ENCODE measurements around the gene TSPAN16.
"Not testable (repeated sequence)": the region's sequence is repeated elsewhere in the genome, so short reads cannot be mapped to it uniquely, and the experiment has no call there.

Gene TSPAN16

DNA sequence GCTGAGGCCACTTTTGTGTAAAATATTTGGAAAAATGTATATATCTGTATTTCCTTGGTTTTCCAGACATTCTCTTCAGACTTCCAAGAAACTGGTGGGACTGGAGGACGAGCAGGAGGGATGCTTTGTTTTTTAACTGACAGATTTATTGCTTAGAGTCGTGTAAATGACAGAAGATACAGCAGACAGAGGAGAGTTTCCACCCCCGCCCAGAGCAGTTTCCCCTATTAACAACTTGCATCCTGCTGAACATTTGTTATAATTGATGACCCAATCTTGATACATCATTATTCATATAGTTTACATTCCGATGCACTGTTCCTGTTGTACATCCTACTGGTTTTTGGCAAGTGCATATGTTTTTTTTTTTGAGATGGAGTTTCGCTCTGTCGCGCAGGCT lies 26.6 kb upstream of the TSPAN16 start:
- FAIRE-seq, result no peak

DNA sequence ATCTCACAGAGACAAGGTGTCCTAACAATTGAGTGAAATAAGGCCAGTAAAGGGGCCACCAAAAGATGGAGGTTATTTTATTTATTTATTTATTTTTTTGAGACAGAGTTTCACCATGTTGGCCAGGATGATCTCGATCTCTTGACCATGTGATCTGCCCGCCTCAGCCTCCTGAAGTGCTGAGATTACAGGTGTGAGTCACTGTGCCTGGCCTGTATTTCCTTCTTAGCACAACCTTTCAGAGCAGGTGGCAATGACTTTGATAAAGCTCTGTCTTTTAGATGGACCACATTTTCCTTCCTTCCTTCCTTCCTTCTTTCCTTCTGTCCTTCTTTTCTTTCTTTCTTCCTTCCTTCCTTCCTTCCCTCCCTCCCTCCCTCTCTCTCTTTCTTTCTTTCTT lies 22.7 kb upstream of the TSPAN16 start:
- FAIRE-seq, result no peak

DNA sequence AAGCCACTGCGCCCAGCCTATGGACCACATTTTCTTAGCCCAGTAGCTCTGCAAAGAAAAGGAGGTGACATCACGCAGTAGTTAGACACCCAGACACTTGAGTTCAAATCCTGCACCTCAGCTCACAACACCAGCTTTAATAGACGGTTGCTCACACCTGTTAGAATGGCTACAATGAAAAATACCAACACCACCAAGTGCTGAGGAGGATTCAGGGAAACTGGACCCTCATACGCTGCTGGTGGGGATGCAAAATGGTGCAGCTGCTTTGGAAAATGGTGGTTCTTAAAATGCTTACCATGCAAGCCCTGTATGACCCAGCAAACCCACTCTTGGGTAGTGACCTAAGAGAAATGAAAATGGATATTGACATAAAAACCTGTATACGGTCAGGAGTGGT lies 22.0 kb upstream of the TSPAN16 start:
- no peak for FAIRE-seq

DNA sequence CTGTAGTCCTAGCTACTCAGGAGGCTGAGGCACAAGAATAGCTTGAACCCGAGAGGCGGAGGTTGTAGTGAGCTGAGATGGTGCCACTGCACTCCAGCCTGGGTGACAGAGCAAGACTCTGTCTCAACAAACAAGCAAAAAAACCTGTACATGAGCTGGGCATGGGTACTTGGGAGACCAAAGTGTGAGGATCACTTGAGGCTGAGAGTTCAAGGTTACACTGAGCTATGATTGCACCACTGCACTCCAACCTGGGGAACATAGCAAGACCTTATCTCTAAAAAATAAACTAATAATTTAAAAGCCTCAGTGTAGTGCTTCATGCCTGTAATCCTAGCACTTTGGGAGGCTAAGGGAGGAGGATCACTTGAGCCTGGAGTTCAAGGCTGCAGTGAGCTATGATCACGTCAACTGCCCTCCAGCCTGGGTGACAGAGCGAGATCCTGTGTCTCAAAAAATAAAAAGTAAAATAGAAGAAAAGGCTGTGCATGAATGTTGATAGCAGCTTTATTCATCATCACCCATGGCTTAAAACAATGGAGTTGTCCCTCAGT lies 21.4 kb upstream of the TSPAN16 start:
- no peak for FAIRE-seq

DNA sequence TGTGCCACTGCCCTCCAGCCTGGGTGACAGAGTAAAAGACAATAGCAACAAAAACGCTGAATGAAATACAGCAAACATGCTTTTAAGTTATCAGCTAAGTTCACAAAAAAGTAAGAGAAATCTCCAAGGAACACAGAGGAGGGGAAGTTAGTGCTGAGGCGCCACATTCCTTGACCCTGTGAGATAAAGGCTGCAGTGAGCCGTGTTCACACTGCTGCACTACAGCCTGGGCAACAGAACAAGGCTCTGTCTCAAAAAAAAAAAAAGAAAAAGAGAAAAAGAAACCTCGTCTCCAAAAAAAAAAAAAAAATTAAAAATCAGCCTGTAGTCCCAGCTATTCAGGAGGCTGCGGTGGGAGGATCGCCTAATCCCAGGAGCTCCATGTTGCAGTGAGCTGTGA lies 17.3 kb upstream of the TSPAN16 start:
- no peak for FAIRE-seq

DNA sequence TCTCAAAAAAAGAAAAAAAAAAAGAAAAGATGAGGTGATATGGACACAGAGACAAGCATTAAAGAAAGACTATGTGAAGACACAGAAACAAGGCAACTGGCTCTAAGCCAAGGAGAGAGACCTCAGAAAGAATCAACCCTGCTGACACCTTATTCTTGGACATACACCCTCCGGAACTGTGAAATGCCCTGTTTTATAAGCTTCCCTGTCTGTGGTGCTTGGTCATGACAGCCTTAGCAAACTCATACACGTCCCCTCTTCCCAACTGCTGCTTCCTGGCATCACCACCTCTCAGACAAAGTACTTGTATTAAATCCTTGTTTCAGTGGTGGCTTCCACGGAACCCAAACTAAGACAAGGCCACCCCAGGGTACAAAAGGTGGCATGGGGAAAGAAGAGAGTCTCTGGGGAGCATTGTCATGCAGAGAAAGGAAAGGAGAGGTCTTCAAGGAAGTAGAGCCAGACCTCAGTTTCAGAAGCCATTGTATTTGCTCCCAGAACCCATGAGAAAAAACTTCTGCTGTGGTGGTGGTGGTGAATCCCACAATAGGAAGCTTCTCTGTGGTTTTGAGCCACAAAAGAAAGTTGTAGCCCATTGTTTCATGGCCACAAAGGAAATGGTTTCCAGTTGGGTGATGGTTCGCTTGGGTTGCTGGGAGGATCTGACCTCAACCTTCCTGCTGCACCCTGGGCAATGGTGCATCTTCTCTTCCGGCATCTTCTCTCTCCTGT lies 16.3 kb upstream of the TSPAN16 start:
- no peak for FAIRE-seq

DNA sequence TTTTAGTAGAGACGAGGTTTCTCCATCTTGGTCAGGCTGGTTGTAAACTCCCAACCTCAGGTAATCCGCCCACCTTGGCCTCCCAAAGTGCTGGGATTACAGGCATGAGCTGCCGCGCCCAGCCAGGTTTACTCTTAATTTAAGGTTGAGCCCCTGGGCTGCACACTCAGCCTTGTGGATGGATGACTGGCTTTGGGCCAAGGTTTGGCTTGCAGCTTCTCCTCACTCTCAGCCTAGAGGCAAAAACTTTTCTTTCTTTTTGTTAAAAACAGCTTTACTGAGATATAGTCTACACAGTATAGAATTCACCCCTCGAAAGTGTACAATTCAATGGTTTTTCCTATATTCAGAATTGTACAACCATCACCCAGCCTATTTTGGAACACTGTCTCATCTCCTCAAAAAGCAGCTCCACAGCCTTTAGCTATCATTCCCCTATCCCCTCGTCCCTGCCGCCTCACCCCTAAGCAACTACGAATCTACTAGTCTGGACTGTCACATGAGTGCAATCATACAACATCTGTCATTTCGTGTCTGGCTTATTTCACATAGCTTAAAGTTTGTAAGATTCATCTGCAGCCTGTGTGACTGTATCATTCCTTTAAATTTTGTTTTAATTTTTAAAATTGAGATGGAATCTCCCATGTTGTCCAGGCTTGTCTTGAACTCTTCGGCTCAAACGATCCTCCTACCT lies 14.5 kb upstream of the TSPAN16 start:
- FAIRE-seq, result no peak

DNA sequence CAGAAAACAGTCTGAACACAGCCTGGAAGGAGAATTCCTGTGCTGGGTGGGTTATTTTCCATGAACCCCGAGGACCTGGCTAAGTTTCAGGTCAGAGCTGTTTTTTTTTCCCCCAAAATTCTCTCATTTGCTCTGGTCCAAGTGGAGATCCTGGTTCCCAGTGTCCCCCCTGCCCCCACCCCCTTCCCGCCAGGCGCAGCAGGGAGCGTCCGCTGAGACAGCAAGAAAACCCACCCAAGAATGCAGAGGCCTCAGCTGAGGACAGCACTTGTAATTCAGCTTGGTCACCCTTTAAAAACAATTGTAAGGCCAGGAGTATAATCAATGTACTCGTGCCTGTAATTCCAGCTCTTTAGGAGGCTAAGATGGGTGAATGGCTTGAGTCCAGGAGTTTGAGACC lies 11.4 kb upstream of the TSPAN16 start:
- FAIRE-seq, result no peak

DNA sequence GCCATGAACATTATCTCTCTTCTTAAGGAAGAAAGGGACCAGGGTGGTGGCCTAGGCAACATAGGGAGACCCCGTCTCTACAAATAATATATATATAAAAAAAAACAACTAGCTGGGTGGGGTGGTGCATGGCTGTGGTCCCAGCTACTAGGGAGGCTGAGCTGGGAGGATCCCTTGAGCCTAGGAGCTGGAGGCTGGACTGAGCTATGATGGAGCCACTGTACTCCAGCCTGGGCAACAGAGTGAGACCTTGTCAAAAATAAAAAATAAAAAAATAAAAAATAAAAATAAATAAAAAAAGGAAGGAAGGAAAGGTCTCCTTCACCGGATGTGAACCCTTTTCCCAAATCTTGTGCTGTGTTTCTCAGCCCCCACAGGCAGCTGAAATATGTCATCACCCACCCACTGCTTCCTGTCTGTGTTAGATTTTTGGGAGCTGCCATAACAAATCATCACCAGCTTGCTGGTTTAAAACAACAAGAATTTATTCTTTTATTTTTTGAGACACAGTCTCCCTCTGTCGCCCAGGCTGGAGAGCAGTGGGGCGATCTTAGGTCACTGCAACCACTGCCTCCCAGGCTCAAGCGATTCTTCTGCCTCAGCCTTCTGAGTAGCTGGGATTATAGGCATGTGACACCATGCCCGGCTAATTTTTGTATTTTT lies 9.5 kb upstream of the TSPAN16 start:
- FAIRE-seq, result no peak

DNA sequence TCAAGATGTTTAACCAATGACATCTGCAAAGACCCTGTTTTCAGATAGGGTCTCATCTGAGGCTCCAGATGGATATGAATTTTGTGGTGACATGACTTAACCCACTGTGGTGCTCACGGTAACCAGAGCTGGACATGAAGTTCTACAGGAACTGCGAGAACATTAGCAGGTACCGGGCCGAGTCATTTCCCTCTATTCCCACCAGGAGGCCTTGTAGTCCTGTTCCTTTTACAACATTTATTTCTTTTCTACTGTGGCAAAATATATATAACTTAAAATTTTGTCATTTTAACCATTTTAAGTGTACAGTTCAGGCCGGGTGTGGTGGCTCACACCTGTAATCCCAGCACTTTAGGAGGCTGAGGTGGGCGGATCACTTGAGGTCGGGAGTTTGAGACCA lies 7.6 kb upstream of the TSPAN16 start:
- FAIRE-seq, result no peak

DNA sequence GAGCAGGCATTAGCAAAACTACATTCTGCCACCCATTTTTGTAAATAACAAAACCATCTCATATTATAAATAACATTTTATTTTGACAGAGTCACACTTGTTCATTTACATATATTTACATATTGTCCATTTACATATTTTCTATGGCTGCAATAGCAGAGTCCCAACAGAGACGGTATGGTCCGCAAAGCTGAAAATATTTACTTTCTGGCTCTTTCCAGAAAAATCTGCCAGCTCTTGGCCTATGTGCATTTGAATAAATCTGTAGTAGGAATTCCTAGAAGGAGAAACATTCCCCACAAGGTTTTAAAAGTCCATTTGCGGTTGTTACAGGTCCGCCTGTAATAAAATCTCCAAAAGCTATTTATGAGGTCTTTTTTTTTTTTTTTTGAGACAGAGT lies 5.7 kb upstream of the TSPAN16 start:
- no peak for FAIRE-seq

DNA sequence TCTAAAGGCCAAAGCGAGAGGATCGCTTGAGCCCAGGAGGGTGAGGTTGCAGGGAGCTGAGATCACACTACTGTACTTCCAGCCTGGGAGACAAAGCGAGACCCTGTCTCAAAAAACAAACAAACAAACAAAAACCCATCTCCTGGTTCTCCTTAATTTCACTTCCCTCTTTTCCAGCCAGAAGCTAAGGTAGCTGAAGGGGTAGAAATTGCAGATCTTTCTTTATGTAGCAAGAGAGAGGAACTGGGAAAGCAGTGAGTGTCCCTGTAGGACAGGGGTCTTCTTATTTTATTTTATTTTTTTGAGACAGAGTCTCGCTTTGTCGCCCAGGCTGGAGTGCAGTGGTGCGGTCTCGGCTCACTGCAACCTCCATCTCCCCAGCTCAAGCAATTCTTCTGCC lies 4.5 kb upstream of the TSPAN16 start:
- no peak for FAIRE-seq

DNA sequence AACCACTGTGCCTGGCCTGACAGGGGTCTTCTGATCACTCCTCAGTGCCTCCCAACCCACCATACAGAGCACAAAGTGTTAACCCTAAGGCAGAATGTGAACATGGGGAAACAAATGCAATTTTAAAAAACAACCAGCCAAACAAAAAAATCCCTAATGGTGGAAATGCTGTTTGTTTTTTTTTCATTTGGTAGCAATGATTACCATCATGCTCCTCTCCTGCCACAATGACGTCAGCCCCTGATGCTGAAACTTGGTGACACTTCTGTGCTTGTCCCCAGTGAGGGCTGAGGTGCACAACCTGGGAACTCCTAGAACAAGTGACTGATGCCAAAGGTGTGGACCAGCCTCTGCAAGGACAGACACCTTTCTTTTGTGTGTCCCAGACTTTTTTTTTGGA lies 4.0 kb upstream of the TSPAN16 start:
- no peak for FAIRE-seq

DNA sequence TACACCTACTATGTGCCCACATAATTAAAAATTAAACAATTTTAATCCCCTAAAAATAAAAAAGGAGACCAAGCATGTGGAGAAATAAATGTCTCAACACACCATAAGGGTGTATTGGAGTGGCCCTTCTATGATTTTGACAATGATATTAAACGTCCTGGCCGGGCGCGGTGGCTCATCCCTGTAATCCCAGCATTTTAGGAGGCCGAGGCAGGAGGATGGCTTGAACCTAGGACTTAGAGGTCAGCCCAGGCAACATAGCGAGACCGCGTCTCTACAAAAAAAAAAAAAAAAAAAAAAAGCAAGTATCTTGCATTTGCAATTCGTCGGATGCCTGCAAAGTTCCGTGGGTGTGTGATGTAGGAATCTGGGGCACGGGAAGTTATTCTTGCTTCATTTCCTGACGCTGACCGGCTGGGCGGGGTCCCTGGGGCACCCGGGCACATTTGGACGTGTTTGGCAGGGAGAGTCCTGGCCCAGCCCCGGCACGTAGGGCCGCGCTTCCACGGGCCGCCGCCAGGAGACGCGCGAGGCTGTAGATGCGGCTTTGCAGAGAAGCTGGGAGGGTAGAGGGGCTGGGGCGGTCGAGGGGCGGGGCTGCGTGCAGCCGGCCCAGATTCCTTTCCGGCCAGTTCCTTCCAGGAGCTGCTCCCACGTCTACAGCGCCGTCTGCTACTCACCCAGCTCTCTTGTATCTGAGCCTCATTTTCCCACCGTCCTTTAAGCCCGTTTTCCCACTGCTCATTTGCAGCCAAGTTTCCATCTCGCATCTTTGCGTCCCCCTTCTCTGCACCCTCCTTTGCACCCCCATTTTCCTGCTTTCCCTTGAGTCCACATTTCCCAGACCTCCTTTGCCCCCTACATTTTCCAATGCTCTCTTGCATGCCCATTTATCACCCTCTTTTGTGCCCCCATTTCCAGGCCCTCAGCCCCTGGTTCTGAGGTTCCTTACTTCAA lies 2.2 kb upstream of the TSPAN16 start:
- no peak for FAIRE-seq

DNA sequence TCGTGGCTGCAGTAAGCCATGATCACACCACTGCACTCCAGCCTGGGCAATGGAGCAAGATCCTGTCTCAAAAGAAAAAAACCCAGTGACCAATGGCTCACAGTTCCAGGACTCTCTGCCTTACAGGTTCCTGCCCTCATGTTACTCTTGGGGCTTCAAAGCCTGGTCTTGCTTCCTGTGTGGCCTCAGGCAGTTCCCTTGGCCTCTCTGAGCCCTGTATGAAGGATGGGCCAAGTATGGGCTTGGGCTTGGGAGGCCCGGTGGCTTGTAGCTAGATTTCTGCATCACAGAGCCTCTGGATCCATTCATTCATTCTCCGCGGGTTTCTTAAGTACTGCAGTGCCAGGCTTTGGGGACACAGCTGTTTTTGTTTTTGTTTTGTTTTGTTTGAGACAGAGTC lies 780 bp upstream of the TSPAN16 start:
- no peak for FAIRE-seq

DNA sequence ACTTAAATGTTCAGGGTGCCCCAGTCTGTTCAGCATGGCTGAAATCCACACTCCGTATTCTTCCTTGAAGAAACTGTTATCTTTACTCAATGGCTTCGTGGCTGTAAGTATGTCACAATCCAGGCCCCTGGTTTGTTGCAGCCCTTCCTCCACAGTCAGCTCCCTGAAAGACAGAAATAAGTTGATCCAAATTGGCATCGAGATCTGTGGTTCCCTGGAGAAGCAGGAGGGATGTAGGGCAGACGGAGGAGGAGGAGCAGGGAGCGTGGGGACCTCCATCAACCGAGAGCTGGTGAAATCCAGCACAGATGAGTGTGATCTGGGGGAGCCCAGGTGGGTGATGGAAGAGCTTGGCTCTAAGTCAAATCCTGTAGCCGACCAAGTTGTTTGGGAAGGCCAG lies 304 bp downstream of the TSPAN16 start:
- FAIRE-seq, result no peak

DNA sequence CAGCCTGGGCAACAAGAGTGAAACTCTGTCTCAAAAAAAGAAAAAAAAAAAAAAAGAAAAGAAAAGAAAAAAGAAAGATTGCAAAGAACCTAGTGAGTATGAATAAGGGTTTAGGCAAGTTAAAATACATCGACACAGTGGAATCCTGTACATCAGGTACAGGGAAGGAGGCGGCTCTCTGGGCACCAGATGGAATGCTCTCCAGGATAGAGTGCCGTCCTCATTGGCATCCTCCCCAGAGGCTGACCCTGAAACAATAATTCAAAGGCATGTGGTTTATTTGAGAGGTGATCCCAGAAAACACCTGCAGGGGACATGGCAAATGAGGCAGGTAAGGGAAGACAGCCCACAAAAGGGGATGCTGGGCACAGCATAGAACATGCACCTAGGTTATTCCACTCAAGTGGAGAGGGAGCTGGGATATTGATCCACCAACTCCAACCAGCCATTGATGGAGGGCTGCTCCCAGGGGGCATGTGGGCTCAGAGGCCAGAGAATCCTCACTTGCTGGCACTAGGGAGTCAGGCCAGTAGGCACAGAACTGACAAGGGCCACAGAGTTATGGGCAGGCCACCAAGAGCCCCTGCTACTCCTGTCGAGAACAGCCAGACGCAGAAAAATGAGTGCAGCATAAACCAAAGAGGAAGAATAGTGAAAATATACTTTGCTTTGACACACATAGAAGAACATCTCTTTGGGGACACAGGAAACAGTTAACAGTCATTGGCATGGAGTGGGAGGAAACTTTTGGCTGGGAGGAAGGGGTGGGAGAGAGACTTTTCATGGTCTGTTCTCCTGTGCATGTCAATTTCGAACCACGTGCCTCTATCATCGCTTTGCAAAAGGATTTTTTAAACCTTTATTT lies 4.2 kb downstream of the TSPAN16 start:
- FAIRE-seq, result no peak

DNA sequence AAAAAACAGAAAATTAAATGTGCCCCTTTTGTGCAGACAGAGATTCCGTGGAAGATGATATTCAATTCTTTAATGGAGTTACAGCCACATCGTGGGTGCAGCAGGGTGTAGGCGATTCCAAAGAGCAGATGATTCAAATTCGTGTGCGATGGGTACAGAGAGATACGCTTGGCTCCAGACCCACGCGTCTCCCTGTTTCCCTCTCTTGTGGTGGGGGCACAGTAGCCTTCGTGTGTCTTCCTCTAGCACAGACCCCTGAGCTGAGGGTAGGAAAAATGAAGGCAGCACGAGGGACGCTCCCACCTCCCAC lies 4.8 kb downstream of the TSPAN16 start:
- FAIRE-seq, result no peak

DNA sequence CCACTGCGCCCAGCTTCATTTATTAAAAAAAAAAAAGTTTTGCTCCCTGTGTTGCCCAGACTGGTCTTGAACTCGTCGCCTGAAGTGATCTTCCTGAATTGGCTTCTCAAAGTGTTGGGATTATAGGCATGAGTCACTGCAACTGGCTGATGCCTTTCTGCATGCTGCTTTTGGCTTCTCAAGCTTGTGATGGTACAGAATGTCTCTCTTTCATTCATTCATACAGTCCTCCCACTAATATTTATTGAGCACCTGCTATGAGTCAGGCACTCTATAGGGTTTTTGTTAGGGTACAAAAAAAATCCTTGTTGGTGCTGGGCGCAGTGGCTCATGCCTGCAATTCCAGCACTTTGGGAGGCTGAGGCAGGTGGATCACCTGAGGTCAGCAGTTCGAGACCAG lies 9.0 kb downstream of the TSPAN16 start:
- FAIRE-seq, result no peak

DNA sequence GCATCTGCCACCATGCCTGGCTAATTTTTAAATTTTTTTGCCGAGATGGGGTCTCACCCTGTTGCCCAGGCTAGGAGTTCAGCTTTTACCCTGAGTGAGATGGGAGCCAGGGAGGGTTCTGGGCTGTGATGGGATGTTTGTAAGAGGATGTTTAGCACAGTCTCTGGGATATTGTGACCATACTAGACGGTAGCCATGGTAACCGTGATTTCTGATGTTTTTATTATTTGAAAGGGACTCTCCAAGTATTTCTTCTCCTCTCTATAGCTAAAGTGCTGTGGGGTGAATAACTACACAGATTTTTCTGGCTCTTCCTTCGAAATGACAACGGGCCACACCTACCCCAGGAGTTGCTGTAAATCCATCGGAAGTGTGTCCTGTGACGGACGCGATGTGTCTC lies 10.4 kb downstream of the TSPAN16 start:
- no peak for FAIRE-seq

DNA sequence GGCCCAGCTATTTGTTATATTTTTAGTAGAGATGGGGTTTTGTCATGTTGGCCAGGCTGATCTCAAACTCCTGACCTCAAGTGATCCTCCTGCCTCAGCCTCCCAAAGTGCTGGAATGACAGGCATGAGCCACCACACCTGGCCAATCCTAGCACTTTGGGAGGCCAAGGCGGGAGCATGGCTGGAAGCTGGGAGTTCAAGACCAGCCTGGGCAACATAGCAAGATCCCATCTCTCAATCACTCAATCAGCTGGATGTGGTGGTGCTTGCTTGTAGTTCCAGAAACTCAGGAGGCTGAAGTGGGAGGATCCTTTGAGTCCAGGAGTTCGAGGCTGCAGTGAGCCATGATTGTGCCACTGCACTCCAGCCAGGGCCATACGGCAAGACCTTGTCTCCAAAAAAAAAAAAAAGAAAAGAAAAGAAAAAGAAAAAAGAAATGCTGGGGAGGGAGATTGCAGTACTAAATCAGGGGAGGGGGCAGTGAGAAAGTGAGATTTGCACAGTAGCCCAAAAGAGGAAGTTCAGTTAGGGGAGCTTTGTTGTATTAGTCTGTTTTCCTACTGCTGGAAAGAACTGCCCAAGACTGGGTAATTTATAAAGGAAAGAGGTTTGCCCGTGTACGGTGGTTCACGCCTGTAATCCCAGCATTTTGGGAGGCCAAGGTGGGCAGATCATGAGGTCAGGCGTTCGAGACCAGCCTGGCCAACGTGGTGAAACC lies 24.5 kb downstream of the TSPAN16 start:
- not testable (repeated sequence) for FAIRE-seq

Measured in colon (tissue), 2 donors.